ENCODE measurements around the gene FAF1. TPM values are rescaled to one million over a fixed set of nuclear protein-coding genes. Genes with fewer than 3 reads are reported as not detected.
"Not testable (repeated sequence)": the region's sequence is repeated elsewhere in the genome, so short reads cannot be mapped to it uniquely, and the experiment has no call there.

FAF1 gene
- total and polyA plus RNA-seq, 2 donors (not counting 1 experiment from before 2014, with no cell fraction given): 39.6 to 40.0 TPM

DNA sequence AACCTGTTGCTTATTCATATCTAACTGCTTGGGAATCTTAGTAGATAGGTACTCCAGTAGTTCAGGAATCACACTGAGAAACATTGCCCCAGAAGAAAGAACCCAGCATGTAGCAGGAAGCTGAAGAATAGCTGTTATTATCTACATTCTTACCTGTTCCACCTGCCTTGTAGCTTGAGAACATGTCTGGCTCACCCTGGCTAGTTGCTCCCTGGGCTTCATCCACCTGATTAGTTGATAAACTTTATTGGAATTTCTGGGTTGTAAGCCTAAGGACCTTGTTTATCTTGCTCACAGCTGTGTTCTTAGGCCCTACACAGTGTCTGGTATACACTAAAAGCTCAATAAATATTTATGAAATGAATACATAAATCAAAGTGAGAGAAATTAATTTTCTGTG, 430.6 kb downstream of the FAF1 start:
- Histone ChIP-seq H3K27ac (ENCODE audit: insufficient read depth, low read length) (no peak overlapping the region), H3K79me2 (ENCODE audit: control insufficient read depth, insufficient read depth, low read length) (no peaks in the 10 kb centered on the region), H3K9me3 (ENCODE audit: control insufficient read depth, insufficient read depth, low read depth, low read length) (no peaks in the 10 kb centered on the region), H3K4me3 (replicated peaks in 1 of 4; ENCODE audit: control extremely low read depth in 1 of 4, insufficient read depth in 1 of 4, low read depth in 3 of 4, low read length in 4 of 4) (no peak overlapping the region), H2AFZ (ENCODE audit: low read length) (no peak overlapping the region), H3K9ac (ENCODE audit: insufficient read depth, low read length) (no peak overlapping the region), H3K4me1 (ENCODE audit: control insufficient read depth, extremely low read depth, insufficient read depth, low read length) (no peaks in the 10 kb centered on the region), H3K4me2 (ENCODE audit: extremely low read depth, insufficient read depth, low read length) (no peak overlapping the region), H3K27me3 (ENCODE audit: control insufficient read depth, insufficient read depth, low read length) (no peaks in the 10 kb centered on the region), H3K36me3 (ENCODE audit: control insufficient read depth, insufficient read depth, low read length) (no peaks in the 10 kb centered on the region), H4K20me1 (ENCODE audit: control insufficient read depth, extremely low read depth, insufficient read depth, low read length) (no peaks in the 10 kb centered on the region)
- TF ChIP-seq, protein P1, sequence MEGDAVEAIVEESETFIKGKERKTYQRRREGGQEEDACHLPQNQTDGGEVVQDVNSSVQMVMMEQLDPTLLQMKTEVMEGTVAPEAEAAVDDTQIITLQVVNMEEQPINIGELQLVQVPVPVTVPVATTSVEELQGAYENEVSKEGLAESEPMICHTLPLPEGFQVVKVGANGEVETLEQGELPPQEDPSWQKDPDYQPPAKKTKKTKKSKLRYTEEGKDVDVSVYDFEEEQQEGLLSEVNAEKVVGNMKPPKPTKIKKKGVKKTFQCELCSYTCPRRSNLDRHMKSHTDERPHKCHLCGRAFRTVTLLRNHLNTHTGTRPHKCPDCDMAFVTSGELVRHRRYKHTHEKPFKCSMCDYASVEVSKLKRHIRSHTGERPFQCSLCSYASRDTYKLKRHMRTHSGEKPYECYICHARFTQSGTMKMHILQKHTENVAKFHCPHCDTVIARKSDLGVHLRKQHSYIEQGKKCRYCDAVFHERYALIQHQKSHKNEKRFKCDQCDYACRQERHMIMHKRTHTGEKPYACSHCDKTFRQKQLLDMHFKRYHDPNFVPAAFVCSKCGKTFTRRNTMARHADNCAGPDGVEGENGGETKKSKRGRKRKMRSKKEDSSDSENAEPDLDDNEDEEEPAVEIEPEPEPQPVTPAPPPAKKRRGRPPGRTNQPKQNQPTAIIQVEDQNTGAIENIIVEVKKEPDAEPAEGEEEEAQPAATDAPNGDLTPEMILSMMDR (conservative IDR thresholded peaks at IDR 0.05 in 1 of 2, IDR thresholded peaks at IDR 0.05 in 1 of 2; ENCODE audit: low read depth in 1 of 2, low read length in 2 of 2): no peak
- TF ChIP-seq EZH2 (IDR thresholded peaks at IDR 0.05; ENCODE audit: low read length, missing control alignments): no peak
- no peak for DNase-seq (ENCODE audit: low read depth in 2 of 2)

DNA sequence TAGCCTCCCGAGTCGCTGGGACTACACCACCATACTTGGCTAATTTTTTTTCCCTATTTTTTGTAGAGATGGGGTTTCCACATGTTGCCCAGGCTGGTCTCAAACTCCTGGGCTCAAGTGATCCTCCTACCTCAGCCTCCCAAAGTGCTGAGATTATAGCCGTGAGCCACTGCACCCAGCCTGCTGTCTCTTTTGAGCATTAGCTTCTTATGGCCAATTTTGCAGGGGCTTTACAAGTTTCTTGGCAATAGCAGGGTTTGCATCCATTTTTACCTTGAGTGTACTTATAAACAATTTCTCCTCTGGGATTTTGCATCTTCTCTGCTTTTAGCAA, 432.1 kb downstream of the FAF1 start:
- not testable (repeated sequence) for H3K36me3 ChIP-seq (ENCODE audit: control insufficient read depth, insufficient read depth, low read length); H2AFZ ChIP-seq (ENCODE audit: low read length); H3K4me1 ChIP-seq (ENCODE audit: control insufficient read depth, extremely low read depth, insufficient read depth, low read length); H3K79me2 ChIP-seq (ENCODE audit: control insufficient read depth, insufficient read depth, low read length); H4K20me1 ChIP-seq (ENCODE audit: control insufficient read depth, extremely low read depth, insufficient read depth, low read length); H3K4me3 ChIP-seq (replicated peaks in 1 of 4; ENCODE audit: control extremely low read depth in 1 of 4, insufficient read depth in 1 of 4, low read depth in 3 of 4, low read length in 4 of 4); H3K9ac ChIP-seq (ENCODE audit: insufficient read depth, low read length); H3K4me2 ChIP-seq (ENCODE audit: extremely low read depth, insufficient read depth, low read length); H3K27ac ChIP-seq (ENCODE audit: insufficient read depth, low read length); H3K27me3 ChIP-seq (ENCODE audit: control insufficient read depth, insufficient read depth, low read length); H3K9me3 ChIP-seq (ENCODE audit: control insufficient read depth, insufficient read depth, low read depth, low read length); DNase-seq (ENCODE audit: low read depth in 2 of 2)

DNA sequence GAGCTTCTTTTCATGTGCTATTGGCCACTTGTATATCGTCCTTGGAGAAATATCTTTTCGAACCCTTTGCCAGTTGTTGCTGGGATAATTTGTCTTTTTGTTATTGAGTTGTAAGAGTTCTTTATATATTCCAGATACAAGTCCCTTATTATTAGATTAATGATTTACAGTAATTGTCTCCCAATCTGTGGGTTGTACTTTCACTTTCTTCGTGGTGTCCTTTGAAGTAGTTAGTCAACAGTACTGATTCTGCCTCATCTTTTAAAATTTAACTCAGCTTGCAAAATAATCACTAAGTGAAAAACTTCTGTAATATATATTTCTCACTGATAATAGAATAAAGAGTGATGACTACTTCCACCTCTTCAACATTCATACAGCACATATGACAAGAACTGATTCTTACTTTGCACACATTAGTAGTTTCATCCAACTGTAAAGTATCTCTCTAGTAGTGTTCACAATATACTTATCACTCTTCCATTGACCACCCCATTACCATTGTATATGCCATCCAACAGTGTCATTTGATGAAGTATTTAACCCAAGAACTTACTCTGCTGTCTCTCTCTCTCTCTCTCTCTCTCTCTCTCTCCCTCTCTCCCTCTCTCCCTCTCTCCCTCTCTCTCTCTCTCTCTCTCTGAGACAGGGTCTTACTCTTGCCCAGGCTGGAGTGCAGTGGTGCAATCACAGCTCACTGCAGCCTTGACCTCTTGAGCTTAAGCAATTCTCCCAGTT, 432.6 kb downstream of the FAF1 start:
- TF ChIP-seq, protein P1 (conservative IDR thresholded peaks at IDR 0.05 in 1 of 2, IDR thresholded peaks at IDR 0.05 in 1 of 2; ENCODE audit: low read depth in 1 of 2, low read length in 2 of 2): no peak
- no peak for TF ChIP-seq EZH2 (IDR thresholded peaks at IDR 0.05; ENCODE audit: low read length, missing control alignments)
- no peak overlapping the region for H3K4me3 ChIP-seq (replicated peaks in 1 of 4; ENCODE audit: control extremely low read depth in 1 of 4, insufficient read depth in 1 of 4, low read depth in 3 of 4, low read length in 4 of 4)
- no peaks in the 10 kb centered on the region for H3K27me3 ChIP-seq (ENCODE audit: control insufficient read depth, insufficient read depth, low read length)
- H3K36me3 ChIP-seq (ENCODE audit: control insufficient read depth, insufficient read depth, low read length): no peaks in the 10 kb centered on the region
- no peak overlapping the region for H3K9ac ChIP-seq (ENCODE audit: insufficient read depth, low read length)
- no peaks in the 10 kb centered on the region for H4K20me1 ChIP-seq (ENCODE audit: control insufficient read depth, extremely low read depth, insufficient read depth, low read length)
- H3K79me2 ChIP-seq (ENCODE audit: control insufficient read depth, insufficient read depth, low read length): no peaks in the 10 kb centered on the region
- DNase-seq (ENCODE audit: low read depth in 2 of 2): no peak
- H3K4me2 ChIP-seq (ENCODE audit: extremely low read depth, insufficient read depth, low read length): no peak overlapping the region
- no peak overlapping the region for H3K27ac ChIP-seq (ENCODE audit: insufficient read depth, low read length)
- no peak overlapping the region for H2AFZ ChIP-seq (ENCODE audit: low read length)
- H3K9me3 ChIP-seq (ENCODE audit: control insufficient read depth, insufficient read depth, low read depth, low read length): no peaks in the 10 kb centered on the region
- no peaks in the 10 kb centered on the region for H3K4me1 ChIP-seq (ENCODE audit: control insufficient read depth, extremely low read depth, insufficient read depth, low read length)
